Measurements from ENCODE around the gene WDR83.
"Not testable (repeated sequence)": the region's sequence is repeated elsewhere in the genome, so short reads cannot be mapped to it uniquely, and the experiment has no call there.

The WDR83 gene, protein sequence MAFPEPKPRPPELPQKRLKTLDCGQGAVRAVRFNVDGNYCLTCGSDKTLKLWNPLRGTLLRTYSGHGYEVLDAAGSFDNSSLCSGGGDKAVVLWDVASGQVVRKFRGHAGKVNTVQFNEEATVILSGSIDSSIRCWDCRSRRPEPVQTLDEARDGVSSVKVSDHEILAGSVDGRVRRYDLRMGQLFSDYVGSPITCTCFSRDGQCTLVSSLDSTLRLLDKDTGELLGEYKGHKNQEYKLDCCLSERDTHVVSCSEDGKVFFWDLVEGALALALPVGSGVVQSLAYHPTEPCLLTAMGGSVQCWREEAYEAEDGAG
- 9.0 reads per million, percentile 30 among the genes with 10 or more reads in this experiment for total RNA-seq

DNA sequence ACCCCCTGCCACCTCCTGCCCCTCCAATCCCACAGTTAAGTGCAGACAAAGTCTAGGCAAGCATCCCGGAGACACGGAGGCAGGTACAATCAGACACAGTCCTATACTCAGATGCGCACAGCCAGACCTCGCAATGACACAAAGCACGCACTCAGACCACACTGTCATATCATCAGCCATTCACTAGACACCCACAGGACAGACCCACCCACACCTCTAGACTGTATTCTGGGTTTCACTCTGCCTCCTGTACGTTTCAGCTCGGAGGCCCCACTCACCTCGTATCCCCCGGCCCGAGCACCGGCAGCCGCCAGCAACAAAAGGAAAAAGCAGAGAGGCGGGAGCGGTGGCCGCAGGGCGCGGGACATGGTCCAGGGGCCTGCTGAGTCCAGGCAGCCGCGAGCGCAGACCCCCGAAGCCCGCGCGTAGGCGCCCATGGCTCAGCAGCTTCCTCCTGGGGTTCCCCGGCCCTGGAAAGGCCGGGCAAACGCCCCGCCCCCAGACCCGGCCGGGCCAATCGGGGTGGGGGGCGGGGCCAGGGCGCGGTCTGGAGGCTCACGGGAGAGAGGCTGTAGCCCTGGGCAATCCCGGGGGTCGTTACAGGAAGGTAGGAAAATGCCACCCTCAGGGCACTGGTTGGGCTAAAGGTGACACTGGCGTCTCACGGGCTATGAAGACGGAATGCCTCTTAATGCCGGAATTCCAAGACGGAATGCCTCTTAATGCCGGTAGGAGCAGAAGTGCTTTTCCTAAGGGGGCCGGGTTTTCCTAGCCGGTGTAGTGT, at the start of gene WDR83, which contains the start of gene MAN2B1:
WDR83 (plus strand) TSS at position 543 of the 784 bp plus-strand sequence. CDS start 2,984 bp downstream, outside the sequence.
MAN2B1 (minus strand) TSS at position 478 of the 784 bp plus-strand sequence; CDS start at position 437, 41 bp downstream.
- peak; percentile 72 for DNase-seq

DNA sequence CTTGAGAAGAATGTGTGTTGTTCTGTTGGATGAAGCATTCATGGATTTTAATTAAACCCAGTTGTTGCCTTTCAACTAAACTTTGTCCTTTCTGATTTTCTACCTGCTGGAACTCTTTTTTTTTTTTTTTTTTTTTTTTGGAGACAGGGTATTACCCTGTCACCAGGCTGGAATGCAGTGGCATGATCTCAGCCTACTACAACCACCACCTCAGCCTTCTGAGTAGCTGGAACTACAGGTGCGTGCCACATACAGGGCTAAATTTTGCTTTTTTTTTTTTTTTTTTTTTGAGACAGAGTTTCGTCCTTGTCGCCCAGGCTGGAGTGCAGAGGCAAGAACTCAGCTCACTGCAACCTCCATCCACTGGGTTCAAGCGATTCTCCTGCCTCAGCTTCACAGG, 49.0 kb upstream of the WDR83 start:
- DNase-seq: no peak

DNA sequence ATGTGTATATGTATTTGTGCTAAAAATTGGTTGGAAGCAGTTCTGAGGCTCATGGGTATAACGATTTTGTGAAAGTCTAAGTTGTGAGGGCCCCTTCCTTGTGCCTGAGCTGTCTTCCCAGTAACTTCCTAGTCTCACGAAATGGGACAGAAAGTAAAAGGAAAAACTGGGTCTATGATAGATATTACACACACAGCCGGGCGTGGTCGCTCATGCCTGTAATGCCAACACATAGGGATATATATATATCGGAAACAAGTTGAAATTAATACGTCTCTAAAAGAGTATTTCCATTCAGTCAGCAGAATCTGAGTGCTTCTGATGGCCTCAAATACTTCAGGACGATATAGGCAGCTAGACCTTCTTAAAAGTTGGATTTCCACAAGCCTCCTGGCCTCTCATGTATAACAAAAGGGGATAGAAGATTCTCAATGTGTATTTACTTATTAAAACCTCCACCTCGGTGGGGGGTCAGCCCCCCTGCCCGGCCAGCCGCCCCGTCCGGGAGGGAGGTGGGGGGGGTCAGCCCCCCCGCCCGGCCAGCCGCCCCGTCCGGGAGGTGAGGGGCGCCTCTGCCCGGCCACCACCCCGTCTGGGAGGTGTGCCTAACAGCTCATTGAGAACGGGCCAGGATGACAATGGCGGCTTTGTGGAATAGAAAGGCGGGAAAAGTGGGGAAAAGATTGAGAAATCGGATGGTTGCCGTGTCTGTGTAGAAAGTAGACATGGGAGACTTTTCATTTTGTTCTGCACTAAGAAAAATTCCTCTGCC, 45.2 kb upstream of the WDR83 start:
- DNase-seq: not testable (repeated sequence)

DNA sequence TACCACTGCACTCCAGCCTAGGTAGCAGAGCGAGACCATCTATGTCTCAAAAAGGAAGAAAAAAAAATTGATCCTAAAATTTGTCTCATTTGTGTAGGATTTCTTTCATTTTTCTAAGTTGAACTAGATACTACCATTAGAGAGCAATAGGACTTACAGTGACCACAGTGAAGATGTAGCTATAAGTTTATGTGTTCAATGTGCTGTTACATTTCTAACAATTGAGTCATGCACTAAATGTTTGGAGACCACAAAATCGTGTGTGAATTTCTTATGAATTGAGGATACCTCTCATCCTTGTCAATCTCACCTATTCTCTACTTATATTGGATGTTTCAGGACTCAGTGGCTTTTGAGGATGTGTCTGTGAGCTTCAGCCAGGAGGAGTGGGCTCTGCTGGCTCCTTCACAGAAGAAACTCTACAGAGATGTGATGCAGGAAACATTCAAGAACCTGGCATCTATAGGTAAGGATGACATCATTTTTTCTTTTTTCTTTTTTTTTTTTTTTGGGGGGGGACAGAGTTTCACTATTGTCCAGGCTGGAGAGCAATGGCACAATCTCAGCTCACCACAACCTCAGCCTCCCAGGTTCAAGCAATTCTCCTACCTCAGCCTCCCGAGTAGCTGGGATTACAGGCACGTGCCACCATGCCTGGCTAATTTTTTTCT, 43.1 kb upstream of the WDR83 start:
- no peak for DNase-seq

DNA sequence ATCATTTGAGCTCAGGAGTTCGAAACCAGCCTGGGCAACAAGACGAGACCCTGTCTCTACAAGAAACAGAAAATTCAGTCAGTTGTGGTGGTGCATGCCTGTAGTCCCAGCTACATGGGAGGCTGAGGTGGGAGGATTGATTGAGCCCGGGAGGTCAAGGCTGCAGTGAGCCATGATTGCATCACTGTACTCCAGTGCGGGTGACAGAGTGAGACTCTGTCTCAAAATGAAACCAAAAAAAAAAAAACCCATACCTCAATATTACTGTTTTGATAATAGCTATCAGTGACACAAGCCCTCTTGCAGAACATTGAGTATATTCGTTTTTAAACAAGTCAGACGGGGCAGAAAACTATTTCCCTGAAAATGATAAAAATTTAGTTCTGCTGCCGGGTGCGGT, 39.6 kb upstream of the WDR83 start:
- no peak for DNase-seq

DNA sequence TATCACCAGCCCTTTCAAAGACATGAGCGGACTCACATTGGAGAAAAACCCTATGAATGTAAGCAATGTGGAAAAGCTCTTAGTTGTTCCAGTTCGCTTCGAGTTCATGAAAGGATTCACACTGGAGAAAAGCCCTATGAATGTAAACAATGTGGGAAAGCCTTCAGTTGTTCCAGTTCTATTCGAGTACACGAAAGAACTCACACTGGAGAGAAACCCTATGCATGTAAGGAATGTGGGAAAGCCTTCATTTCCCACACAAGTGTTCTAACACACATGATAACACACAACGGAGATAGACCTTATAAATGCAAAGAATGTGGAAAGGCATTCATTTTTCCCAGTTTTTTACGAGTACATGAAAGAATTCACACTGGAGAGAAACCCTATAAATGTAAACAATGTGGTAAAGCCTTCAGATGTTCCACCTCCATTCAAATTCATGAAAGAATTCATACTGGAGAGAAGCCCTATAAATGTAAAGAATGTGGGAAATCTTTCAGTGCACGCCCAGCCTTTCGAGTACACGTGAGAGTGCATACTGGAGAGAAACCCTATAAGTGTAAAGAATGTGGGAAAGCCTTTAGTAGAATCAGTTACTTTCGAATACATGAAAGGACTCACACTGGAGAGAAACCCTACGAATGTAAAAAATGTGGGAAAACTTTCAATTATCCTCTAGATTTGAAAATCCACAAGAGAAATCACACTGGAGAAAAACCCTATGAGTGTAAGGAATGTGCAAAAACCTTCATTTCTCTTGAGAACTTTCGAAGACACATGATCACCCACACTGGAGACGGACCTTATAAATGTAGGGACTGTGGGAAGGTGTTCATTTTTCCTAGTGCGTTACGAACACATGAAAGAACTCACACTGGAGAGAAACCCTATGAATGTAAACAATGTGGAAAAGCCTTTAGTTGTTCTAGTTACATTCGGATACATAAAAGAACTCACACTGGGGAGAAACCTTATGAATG, 38.3 kb upstream of the WDR83 start:
- no peak for DNase-seq

DNA sequence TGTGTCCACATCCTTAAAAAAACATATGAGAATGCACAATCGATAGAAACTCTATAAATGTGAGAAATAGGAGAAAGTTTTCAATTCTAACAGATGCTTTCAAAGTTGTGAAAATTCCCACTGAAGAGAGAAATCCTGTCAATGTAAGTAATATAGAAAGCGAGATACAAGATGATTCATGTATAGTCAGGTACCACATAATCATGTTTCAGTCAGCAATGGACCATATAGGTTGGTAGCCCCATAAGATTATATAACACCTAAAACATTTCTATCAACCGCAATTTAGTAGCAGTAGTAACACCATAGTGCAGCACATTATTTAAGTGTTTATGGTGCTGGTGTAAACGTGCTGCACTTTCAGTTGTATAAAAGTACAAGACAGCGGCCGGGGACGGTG, 37.4 kb upstream of the WDR83 start:
- DNase-seq: no peak

DNA sequence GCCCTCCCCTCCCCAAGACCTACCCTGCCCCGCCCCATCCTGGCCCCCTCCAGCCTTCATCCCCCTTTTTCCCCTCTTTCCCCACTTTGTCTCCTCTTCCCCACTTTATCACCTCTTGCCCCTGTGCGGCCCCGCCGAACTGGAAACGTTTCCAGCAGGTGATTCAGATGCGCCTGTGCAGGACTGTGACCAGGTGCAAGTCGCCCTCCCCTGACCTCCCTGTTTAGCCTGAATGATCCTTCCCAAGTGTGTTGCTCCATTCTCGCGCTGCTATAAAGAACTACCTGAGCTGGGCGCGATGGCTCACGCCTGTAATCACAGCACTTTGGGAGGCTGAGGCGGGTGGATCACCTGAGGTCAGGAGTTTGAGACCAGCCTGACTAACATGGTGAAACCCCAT, 30.0 kb upstream of the WDR83 start:
- no peak for DNase-seq

DNA sequence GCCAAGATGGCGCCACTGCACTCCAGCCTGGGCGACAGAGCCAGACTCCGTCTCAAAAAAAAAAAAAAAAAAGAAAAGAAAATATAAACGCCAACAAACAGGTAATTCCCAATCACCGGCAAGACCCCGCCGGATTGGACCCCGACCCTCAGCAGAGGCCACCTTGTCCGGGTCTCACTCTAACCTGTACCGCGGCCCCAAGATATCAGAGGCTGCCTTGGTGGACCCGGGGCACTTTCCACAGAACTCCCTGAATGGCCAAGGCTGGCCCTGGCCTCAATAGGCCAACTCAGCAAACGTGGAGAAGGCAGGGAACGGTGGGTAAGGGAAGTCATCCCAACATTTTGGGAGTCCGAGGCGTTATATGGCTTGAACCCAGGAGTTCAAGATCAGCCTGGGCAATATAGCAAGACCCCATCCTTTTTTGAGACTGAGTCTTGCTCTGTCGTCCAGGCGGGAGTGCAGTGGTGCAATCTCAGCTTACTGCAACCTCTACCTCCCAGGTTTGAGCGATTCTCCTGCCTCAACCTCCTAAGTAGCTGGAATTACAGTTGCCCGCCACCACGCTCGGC, 27.9 kb upstream of the WDR83 start:
- no peak for DNase-seq

DNA sequence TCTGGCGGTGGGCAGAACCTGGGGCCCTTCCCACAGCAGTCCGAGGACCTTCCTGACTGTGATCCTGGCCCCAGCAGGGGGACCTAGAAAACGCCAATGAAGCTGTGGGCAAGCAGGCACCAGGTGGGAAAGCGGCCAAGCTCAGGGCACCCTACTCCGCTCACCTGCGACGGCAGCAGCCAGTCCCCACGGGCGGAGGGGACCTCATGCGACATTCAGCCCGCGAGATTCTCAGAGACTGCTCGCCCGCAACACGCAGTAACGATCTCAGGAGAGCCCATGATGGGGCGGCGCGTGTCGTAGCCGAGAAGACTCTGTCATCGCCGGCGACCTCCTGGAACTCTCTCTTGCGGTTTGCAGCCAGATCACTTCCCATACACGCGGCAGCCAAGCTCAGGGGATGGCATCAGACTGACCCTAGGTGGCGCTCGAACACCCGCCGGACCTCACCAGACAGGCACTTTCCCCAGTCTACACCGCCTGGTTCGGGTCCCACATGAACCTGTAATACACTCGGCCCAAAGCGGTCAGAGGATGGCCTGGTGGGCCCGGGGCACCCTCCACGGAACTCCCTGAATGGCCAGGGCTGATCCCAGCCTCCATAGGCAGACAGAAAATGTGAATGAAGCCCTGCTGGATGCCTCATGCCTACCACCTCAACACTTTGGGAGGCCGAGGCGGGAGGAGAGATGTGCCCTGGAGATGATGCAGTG, 26.6 kb upstream of the WDR83 start:
- peak; percentile 72 for DNase-seq

DNA sequence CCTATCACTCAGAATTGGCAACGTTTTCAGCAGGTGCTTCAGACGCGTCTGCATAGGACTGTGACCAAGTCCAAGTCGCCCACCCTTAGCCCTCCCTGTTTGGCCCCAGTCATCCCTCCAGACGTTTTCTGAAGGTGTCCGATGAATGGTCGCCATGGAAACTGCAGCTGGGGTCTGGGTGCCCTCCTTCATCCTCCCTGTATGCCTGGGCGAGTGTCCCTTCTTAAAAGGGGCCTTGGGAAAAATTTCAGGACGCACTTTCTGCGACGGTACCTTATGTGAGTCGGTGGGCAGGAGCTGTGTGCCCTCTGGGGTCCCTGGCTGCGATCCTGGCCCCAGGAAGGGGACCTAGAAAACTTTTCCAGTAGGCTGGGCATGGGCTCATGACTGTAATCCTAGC, 25.2 kb upstream of the WDR83 start:
- DNase-seq: no peak

DNA sequence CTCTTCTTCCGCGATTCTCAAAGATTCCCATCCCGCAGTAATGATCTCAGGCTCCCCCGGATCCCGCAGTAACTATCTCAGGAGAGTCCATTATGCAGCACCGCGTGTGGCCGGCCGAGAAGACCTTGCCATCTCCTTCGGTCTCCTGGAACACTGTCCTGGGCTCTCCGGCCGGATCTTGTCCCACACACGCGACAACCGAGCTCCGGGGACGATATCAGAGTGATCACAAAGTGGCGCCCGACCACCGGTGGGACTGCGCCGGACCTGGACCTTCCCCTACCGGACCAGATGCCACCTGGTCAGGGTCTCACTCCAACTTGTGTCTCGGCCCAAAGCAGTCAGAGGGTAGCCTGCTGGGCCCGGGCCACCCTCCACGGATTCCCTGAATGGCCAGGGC, 24.1 kb upstream of the WDR83 start:
- no peak for DNase-seq

DNA sequence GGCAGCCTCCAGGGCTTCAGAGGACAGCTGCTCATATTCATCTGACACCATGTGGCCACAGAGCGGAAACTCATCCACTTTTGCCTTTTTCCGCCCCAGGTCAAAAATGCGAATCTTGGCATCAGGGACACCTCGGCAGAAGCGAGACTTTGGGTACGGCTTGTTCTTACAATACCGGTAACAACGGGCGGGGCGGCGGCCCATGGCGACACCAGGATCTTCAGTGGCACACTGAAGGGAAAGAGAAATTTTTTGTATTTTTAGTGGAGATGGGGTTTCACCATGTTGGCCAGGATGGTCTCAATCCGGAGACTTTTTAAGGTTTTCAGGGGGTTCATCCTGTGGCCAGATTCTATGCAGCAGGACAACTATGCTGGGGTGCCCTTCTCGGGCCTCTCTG, 22.9 kb upstream of the WDR83 start:
- DNase-seq: not testable (repeated sequence)

DNA sequence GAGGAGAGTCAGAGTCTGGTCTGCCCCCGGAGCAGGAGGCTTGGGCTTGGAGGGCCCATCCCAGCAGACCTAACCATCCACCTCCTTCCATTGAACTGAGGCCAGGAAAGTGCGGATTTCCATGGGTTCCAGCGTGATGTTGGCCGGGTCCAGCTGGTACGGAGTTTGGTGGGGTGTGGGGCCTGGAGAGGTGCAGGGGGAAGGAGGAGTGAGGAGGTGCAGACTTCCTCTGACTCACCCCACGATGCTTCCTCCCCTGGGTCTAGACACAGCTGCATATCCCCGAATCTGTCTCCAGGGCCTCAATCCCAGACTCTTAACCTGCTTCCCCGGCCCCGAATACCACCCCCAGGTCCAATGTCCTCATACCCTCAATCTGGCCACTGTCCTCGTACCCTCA, 20.1 kb upstream of the WDR83 start:
- DNase-seq: no peak

DNA sequence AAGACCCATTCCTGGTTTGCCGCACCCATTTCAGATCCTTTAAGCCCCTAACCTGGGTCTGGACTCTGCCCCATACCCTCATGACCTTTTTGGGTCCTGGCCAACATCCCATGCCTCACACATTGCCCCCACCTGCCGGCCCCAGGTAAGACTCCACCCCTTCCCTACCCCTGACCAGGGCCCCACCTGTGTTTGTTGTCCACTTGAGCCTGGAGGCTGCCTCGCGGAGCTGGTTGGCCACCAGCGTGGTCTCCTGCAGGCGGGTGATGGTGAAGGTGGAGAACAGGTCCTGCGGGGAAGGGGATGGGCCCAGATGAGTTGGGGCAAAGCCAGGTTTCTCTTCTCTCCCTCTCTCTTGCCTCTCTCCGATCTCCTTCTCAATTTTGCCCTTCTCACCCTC, 19.6 kb upstream of the WDR83 start:
- DNase-seq: no peak

DNA sequence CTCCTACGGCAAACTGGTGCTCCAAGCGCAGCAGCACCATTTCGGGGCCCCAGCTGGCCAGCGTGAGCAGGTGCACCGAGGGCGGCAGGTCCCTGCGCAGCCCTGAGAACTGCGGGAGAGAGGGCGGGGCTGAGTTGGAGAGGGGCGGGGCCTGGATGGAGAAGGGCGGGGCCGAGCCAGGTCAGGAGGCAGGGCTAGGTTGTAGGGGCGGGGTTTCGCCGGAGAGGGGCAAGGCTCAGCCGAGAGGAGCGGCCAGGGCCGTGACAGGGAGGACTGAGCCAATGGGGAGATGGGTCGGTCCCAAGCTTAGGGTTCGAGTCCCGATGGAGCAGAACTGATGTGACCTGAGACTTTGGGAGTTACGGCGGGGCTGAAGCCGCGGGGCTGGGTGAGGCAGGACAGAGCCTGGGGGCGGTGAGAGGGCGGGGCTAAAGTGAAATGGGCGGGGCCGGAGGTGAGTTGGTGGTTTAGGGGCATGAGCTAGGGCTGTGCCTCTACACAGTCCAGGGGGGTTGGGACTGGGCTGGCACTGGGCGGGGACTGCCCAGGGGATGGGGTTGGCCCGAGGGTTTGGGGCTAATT, 19.0 kb upstream of the WDR83 start:
- DNase-seq: no peak

DNA sequence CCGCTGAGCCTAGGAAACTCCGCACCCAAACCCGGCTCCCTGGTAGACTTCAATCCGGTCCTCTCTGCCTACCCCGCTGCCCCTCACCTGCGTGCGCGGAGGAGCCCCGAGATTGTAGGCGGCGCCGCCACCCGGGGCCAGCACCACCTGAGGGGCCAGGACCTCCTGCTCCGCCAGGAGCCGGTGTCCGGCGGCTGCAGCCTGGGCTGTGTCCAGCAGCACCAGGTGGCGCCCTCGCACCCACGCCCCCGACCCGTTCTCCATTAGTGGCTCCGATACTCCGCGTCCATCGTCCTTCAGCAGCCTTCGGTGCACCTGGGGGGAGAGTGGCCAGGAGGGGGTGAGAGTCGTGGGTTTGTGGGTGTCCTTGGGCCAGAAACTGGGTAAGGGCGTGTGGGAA, 18.5 kb upstream of the WDR83 start:
- DNase-seq: no peak

DNA sequence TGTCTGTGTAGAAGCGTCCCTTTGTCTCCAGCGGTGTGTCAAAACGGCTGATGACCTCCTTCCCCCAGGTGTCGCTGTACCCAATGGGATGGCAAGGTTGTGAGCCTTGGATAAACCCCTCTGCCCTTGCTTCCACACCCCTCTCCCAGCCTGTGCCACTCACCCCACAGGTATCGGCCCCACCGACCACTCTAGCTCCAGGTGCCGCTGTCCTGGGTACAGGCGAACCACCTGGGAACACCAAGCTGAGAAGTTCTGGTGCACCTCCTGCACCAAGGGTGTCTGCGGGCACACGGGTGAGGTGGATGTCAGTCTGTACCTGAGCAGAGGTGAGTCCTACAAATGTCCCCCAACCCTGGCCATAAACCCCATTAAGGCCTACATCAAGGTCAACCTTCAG, 16.7 kb upstream of the WDR83 start:
- DNase-seq: no peak

DNA sequence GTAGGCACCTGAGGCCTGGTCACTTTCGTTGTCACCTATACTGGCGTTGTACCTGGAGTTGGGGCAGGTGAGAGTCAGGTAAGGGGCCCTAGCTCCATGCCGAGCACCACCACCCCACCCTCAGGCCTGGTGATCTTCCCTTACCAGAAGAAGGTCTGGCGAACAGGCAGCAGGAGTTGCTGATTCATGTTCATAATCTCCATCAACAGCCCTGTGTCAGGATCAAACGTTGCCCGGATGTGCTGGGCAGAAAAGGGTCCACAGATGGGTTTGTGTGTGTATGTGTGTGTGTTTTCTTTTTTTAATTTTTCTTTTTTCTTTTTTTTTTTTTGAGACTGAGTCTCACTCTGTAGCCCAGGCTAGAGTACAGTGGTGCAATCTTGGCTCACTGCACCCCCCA, 14.4 kb upstream of the WDR83 start:
- DNase-seq: no peak

DNA sequence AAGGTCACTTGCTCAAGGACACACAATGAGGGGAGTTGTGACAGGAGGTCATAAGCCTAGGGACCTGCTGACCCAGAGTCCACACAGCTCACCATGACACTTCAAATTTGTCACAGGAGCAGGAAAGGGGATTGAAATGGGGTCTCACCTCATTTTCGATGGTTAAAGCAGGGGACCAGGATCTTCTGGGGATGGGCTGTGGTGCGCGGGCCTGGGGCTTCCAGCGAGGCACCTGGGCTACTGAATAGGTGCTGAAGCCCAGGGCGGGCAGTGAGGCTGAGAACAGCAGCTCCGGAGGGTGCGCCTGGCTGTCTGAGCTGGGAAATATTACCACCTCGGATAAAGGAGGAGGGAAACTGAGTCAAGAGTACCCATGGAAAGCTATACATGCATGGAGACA, 11.1 kb upstream of the WDR83 start:
- no peak for DNase-seq

All from effector CD4-positive, alpha-beta T cell (primary cell).